K562 (cell line): Measurements from ENCODE around the gene KCNS1. TPM values are rescaled to one million over a fixed set of nuclear protein-coding genes. Genes with fewer than 3 reads are reported as not detected.
A peak's percentile ranks its signal among the peaks of the same experiment; 100 is the strongest.

Experiments
- ATAC-seq: fragments of 200-7000 bp; cut with Tn5 transposase; 3 replicates; pipeline ENCODE4 v1.9.1; 2020; ENCODE audit warnings: moderate library complexity
- BruUV-seq: library from RNA; stranded (reverse); fragments of 400-500 nt; replicated peaks from 2 replicates; lab custom pipeline; 2021; lab: Mats Ljungman, UMichigan
- CTCF ChIA-PET: fragments of 300-600 bp; formaldehyde crosslinking; extraction: SDS; loops from one replicate; lab custom pipeline; 2021; ENCODE audit warnings: low intra/inter-chr PET ratio; lab: Yijun Ruan, JAX
- POLR2A ChIA-PET: fragments of 300-600, 350-650 bp; sonication (Branson Sonifier 250); formaldehyde crosslinking; extraction: SDS; loops from one replicate; lab custom pipeline; 2021; ENCODE audit warnings: antibody characterized with exemption, inconsistent platforms; lab: Yijun Ruan, JAX
- DNase-seq, 4 experiments: peaks; one replicate each; pipeline versions ENCODE4 v3.0.0 to v3.0.0-alpha.2; 2011 to 2018; ENCODE audit warnings: low spot score in 3 of 4, mixed read lengths in 3 of 4; ENCODE audit errors: extremely low read depth in 1 of 4
- FAIRE-seq: peaks from 2 replicates; lab custom pipeline; 2011; peaks lifted over from hg19 to GRCh38; lab: Jason Lieb, UNC
- H2AFZ ChIP-seq: 2 replicates; pipeline ENCODE4 v1.6.0; 2011; ENCODE audit warnings: low read depth, low read length, control low read depth, inconsistent platforms
- H3K27ac ChIP-seq: fragments of 200-600 bp; 3 replicates; pipeline ENCODE4 v1.8.0; 2011; ENCODE audit warnings: low read depth, mild to moderate bottlenecking, control low read depth, inconsistent platforms, low read length, moderate library complexity, mixed read lengths; ENCODE audit errors: extremely low read depth
- H3K27me3 ChIP-seq, 2 experiments: fragments of 300-600 bp in 1 of 2; 2 replicates in 1 of 2; 3 replicates in 1 of 2; pipeline versions ENCODE4 v1.6.0 to v1.8.0; 2011; ENCODE audit warnings: inconsistent platforms in 2 of 2, low read length in 2 of 2, mild to moderate bottlenecking in 1 of 2, mixed read lengths in 1 of 2, moderate library complexity in 1 of 2; ENCODE audit not compliant: control insufficient read depth in 2 of 2, insufficient read depth in 2 of 2
- H3K36me3 ChIP-seq: fragments of 300-600 bp; 3 replicates; pipeline ENCODE4 v1.8.0; 2011; ENCODE audit warnings: mild to moderate bottlenecking, low read length, inconsistent platforms; ENCODE audit not compliant: control insufficient read depth, insufficient read depth
- H3K4me1 ChIP-seq, 2 experiments: fragments of 200-600 bp in 1 of 2; replicated peaks in 1 of 2; 2 replicates in 1 of 2; 3 replicates in 1 of 2; pipeline versions ENCODE4 v1.5.1 to v1.8.0; 2011; ENCODE audit warnings: inconsistent platforms in 2 of 2, low read length in 2 of 2, mild to moderate bottlenecking in 1 of 2, mixed read lengths in 1 of 2, moderate library complexity in 1 of 2; ENCODE audit not compliant: control insufficient read depth in 2 of 2, insufficient read depth in 2 of 2
- H3K4me2 ChIP-seq: 2 replicates; pipeline ENCODE4 v1.6.1; 2011; ENCODE audit warnings: low read length, control low read depth, inconsistent platforms, mixed read lengths; ENCODE audit not compliant: insufficient read depth
- H3K4me3 ChIP-seq: fragments of 200-600 bp; sonication (generic), shearing (Covaris generic); 2 replicates; pipeline ENCODE4 v1.5.1; 2016; ENCODE audit warnings: control low read depth, inconsistent platforms
- H3K79me2 ChIP-seq: fragments of 200-600 bp; 3 replicates; pipeline ENCODE4 v1.8.0; 2011; ENCODE audit warnings: low read length, inconsistent platforms; ENCODE audit not compliant: control insufficient read depth, insufficient read depth
- H3K9ac ChIP-seq, 2 experiments: 2 replicates each; pipeline versions ENCODE4 v1.6.0 to v1.6.1; 2011; ENCODE audit warnings: low read depth in 2 of 2, low read length in 2 of 2, control low read depth in 1 of 2, inconsistent platforms in 1 of 2, mild to moderate bottlenecking in 1 of 2, mixed read lengths in 1 of 2; ENCODE audit not compliant: insufficient read depth in 1 of 2
- H3K9me1 ChIP-seq: one replicate; pipeline ENCODE4 v1.6.0; 2011; ENCODE audit warnings: inconsistent platforms, mild to moderate bottlenecking, low read length, moderate library complexity; ENCODE audit not compliant: control insufficient read depth, insufficient read depth
- H3K9me3 ChIP-seq: replicated peaks from 2 replicates; pipeline ENCODE4 v1.5.1; 2011; ENCODE audit warnings: low read depth, low read length, inconsistent platforms; ENCODE audit not compliant: control insufficient read depth, insufficient read depth
- H4K20me1 ChIP-seq: replicated peaks from 2 replicates; pipeline ENCODE4 v1.6.1; 2011; ENCODE audit warnings: low read length, inconsistent platforms, mixed read lengths; ENCODE audit not compliant: control insufficient read depth, insufficient read depth
- KLF1 ChIP-seq: fragments of 450-650 bp; IDR thresholded peaks from 2 replicates; pipeline ENCODE4 v1.6.1; 2016; ENCODE audit warnings: missing genetic modification characterization, missing compliant biosample characterization
- POLR2G ChIP-seq: fragments of 200-400 bp; formaldehyde crosslinking; IDR thresholded peaks from 2 replicates; pipeline ENCODE4 v1.6.1; 2017; ENCODE audit warnings: low read depth, mild to moderate bottlenecking, antibody characterized with exemption, low read length, moderate library complexity
- PYGO2 ChIP-seq: fragments of 450-650 bp; IDR thresholded peaks from 2 replicates; pipeline ENCODE4 v1.6.1; 2016; ENCODE audit warnings: mild to moderate bottlenecking, missing genetic modification characterization, moderate library complexity, missing compliant biosample characterization
- RAD51 ChIP-seq: fragments of 450-650 bp; IDR thresholded peaks from 2 replicates; pipeline ENCODE4 v1.7.1; 2016; ENCODE audit warnings: low read depth, mild to moderate bottlenecking, borderline replicate concordance
- SRSF7 ChIP-seq: fragments of 200-400 bp; formaldehyde crosslinking; optimal IDR thresholded peaks from 2 replicates; pipeline ENCODE3; 2017; ENCODE audit warnings: mild to moderate bottlenecking, low read depth, low read length
- ZNF224 ChIP-seq: sonication (generic); formaldehyde crosslinking; IDR thresholded peaks from 2 replicates; pipeline ENCODE4 v1.8.0; 2022; ENCODE audit warnings: mild to moderate bottlenecking, missing genetic modification reagents
- WGBS: fragments of 100-300 bp; shearing (Covaris generic); methylation state at CpG from one replicate; pipeline ENCODE4 v1.1.6; 2016; ENCODE audit warnings: low coverage, mixed read lengths; ENCODE audit not compliant: insufficient coverage; ENCODE audit errors: missing lambda C conversion rate; 5-methylcytosine and 5-hydroxymethylcytosine counted together
- in situ Hi-C: fragments of 300-500 bp; cut with MboI; formaldehyde crosslinking; loops from 4 replicates; pipeline ENCODE4 v1.15.0; 2018; ENCODE audit warnings: inconsistent platforms, mixed read lengths
- intact Hi-C: fragments of 100-400 bp; cut with micrococcal nuclease; formaldehyde crosslinking; loops from 2 replicates; pipeline ENCODE4 v1.14.2; 2022
- polyA plus RNA-seq, 8 experiments: library from polyadenylated mRNA; depleted of rRNA in 4 of 8; stranded (reverse) in 5 of 8; unstranded in 3 of 8; fragments of >200 nt; fragmentation: Nextera tagmentation in 2 of 8; fragmentation: Illumina TruSeq in 1 of 8; extraction: Ambion mirVana in 2 of 8; extraction: Trizol in 1 of 8; gene quantifications; 2 replicates each; pipeline versions ENCODE4 v1.2.1 to v1.2.3, GENCODE V29; 2011 to 2014; ENCODE audit warnings: inconsistent platforms in 1 of 8, missing spikeins in 1 of 8
- total RNA-seq, 7 experiments: library from RNA; depleted of rRNA in 6 of 7; stranded (reverse); fragments of >200 nt in 6 of 7; fragmentation: Illumina TruSeq in 2 of 7; extraction: Trizol in 2 of 7; gene quantifications; 2 replicates each; pipeline versions ENCODE4 v1.2.1 to v1.2.3, GENCODE V29; 2011 to 2021; ENCODE audit warnings: low replicate concordance in 1 of 7
- TF ChIP-seq, protein P1 (sequence below), 2 experiments: fragments of 450-650 bp in 1 of 2; IDR thresholded peaks; 2 replicates each; pipeline ENCODE4 v1.6.1; 2011 to 2017; ENCODE audit warnings: low read depth in 2 of 2, antibody characterized with exemption in 1 of 2, borderline replicate concordance in 1 of 2, low read length in 1 of 2, mild to moderate bottlenecking in 1 of 2, mixed read lengths in 1 of 2; ENCODE audit not compliant: control insufficient read depth in 1 of 2

The KCNS1 gene
- total and polyA plus RNA-seq, 9 of the 15 experiments (the other 6 are each of a cell fraction or from before 2014, with no cell fraction given) = not detected

DNA sequence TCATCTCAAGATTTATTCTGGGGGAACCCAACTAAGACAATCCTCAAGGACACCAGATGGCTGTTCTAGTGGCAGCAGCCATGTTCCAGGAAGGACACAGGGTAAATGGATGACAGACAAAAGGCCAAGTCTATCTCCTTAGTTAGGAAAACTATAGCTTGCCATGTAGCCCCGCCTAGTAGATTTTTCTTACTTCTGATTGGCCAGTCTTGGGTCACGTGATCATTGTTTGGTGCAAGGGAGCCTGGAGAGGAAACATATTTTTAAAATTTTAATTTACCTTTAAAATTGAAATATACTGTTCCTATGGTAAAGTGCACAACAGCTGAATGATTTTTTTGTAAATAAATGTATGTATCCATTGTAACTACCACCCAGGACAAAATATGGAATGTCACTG lies 4.4 kb upstream of the KCNS1 start (continued):
- peak; percentile 97 for TF ChIP-seq RAD51

DNA sequence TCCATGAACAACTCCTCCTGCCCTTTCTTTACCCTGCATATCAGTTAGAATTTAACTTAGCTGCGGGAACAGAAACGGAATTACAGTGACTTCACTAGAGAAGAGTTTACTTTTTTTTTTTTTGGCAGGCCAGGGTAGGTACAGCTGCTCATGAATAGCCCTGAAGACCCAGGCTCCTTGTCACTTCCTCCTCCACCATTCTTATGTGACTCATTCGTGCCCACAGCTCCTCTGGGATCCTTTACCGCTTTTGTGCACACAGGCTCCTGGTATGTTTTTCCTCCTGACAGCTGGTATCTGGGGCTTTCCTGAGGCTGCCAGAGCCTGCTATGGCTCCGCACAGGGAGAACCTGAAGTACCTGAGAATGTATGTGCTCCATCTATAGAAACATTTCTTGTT lies 3.9 kb upstream of the KCNS1 start:
- ATAC-seq = no peak
- peaks cover 29 to 37% of the 10 kb centered on the region in 2 experiments for H3K27me3 ChIP-seq
- H3K9me1 ChIP-seq = no peaks in the 10 kb centered on the region
- ChIA-PET POLR2A (interaction anchor here (0.6 to 1.0 kb wide), 3 partner anchors 8 to 305 kb away, joined by 3 to 6 read pairs (median 3); no protein-coding TSS in a partner anchor), CTCF (no interaction called here)
- H3K36me3 ChIP-seq = no peaks in the 10 kb centered on the region
- H3K27ac ChIP-seq = no peak overlapping the region
- H3K4me1 ChIP-seq = peaks cover 0 to 7% of the 10 kb centered on the region in 2 experiments; a peak in 1 of 5 replicates
- H3K9ac ChIP-seq = no peak overlapping the region
- no peak overlapping the region for H3K4me3 ChIP-seq
- H3K79me2 ChIP-seq = no peaks in the 10 kb centered on the region
- in situ Hi-C loops = no loop called here
- BruUV-seq = no TSS peak
- TF ChIP-seq SRSF7 (no peak), ZNF224 (CRISPR knock-in tag) (no peak), PYGO2 (no peak), KLF1 (no peak), POLR2G (no peak)
- TF ChIP-seq, protein P1, sequence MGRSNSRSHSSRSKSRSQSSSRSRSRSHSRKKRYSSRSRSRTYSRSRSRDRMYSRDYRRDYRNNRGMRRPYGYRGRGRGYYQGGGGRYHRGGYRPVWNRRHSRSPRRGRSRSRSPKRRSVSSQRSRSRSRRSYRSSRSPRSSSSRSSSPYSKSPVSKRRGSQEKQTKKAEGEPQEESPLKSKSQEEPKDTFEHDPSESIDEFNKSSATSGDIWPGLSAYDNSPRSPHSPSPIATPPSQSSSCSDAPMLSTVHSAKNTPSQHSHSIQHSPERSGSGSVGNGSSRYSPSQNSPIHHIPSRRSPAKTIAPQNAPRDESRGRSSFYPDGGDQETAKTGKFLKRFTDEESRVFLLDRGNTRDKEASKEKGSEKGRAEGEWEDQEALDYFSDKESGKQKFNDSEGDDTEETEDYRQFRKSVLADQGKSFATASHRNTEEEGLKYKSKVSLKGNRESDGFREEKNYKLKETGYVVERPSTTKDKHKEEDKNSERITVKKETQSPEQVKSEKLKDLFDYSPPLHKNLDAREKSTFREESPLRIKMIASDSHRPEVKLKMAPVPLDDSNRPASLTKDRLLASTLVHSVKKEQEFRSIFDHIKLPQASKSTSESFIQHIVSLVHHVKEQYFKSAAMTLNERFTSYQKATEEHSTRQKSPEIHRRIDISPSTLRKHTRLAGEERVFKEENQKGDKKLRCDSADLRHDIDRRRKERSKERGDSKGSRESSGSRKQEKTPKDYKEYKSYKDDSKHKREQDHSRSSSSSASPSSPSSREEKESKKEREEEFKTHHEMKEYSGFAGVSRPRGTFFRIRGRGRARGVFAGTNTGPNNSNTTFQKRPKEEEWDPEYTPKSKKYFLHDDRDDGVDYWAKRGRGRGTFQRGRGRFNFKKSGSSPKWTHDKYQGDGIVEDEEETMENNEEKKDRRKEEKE (IDR thresholded peaks at IDR 0.05; ENCODE audit: borderline replicate concordance in 1 of 2, control insufficient read depth in 1 of 2, low read depth in 2 of 2, low read length in 1 of 2) = no peak
- TF ChIP-seq, all 486 proteins: peak for 0
- Histone ChIP-seq H2AFZ (no peak overlapping the region), H4K20me1 (no peaks in the 10 kb centered on the region), H3K4me2 (no peak overlapping the region), H3K9me3 (no peaks in the 10 kb centered on the region)
- no peak for DNase-seq
- intact Hi-C loops = no loop called here
- WGBS = 6% methylated on average over 5 of the region's 5 CpGs
- FAIRE-seq = no peak
